Right ventricle myocardium inferior (tissue), 1 donor: ENCODE measurements around the gene TMX3. TPM values are rescaled to one million over a fixed set of nuclear protein-coding genes. Genes with fewer than 3 reads are reported as not detected.
A peak's percentile ranks its signal among the peaks of the same experiment; 100 is the strongest.

Experiments
- ATAC-seq: fragments of 200-7000 bp; cut with Tn5 transposase; one replicate; pipeline ENCODE4 v1.9.1; 2020; ENCODE audit warnings: mild to moderate bottlenecking, moderate library complexity
- DNase-seq: peaks from one replicate; pipeline ENCODE4 v3.0.0; 2021; ENCODE audit errors: missing footprints
- intact Hi-C: fragments of 100-400 bp; cut with DNase I; formaldehyde crosslinking; loops from one replicate; pipeline ENCODE4 v1.11.0; 2022
- long read RNA-seq: library from polyadenylated mRNA; unstranded; transcript quantifications from one replicate; pipeline ENCODE4 v2.0.0, GENCODE V29; 2021
- total RNA-seq: library from RNA; stranded (reverse); fragmentation: NEBNext Ultra II Directional; extraction: Animal tissue kit (Norgen Biotek cat#: 25700); gene quantifications from one replicate; pipeline ENCODE4 v1.2.1, GENCODE V29; 2021
- donor health status: DM: no; HTN: yes; CAD: no; lungs with severe emphysema.

The TMX3 gene
- 24.7 TPM for total RNA-seq
- long read RNA-seq, full-length matches to known transcripts, result 19 of 24 reads
- long read RNA-seq, partial matches to known transcripts, result 0 of 24 reads
- long read RNA-seq, other reads (novel, unspliced or antisense), result 5 of 24 reads

- intact Hi-C loops, result no loop called here
- ATAC-seq (peak; percentile 100), DNase-seq (peak; percentile 97)
These were observed at the start of gene TMX3 for GRCh38 chr18:68714712-68715496. TMX3 (minus strand) TSS chr18:68715108; CDS start chr18:68714981, 127 bp downstream.

GRCh38 chr18:68764016-68764415 is 49.1 kb upstream of the TMX3 start:
- ATAC-seq (no peak), DNase-seq (no peak)
- intact Hi-C loops, result no loop called here

GRCh38 chr18:68763083-68763482 is 48.2 kb upstream of the TMX3 start:
- ATAC-seq (no peak), DNase-seq (no peak)
- intact Hi-C loops, result no loop called here

GRCh38 chr18:68759308-68759707 is 44.4 kb upstream of the TMX3 start:
- ATAC-seq (no peak), DNase-seq (no peak)
- intact Hi-C loops, result no loop called here

- peak; percentile 28 for ATAC-seq
These were observed 42.2 kb upstream of the TMX3 start for GRCh38 chr18:68757126-68757525.

GRCh38 chr18:68742206-68742605 is 27.3 kb upstream of the TMX3 start:
- ATAC-seq, result no peak
- DNase-seq, result no peak
- intact Hi-C loops, result no loop called here

More at GRCh38 chr18:68757126-68757525, 42.2 kb upstream of the TMX3 start:
- intact Hi-C loops, result no loop called here
- DNase-seq, result no peak

- intact Hi-C loops, result no loop called here
- ATAC-seq (no peak), DNase-seq (no peak)
These were observed 26.1 kb upstream of the TMX3 start for GRCh38 chr18:68740966-68741365.

GRCh38 chr18:68739462-68739861 is 24.6 kb upstream of the TMX3 start:
- ATAC-seq, result no peak
- DNase-seq, result no peak
- intact Hi-C loops, result no loop called here

GRCh38 chr18:68738564-68738963 is 23.7 kb upstream of the TMX3 start:
- DNase-seq (no peak), ATAC-seq (no peak)
- intact Hi-C loops, result no loop called here

GRCh38 chr18:68735483-68736343 is 20.8 kb upstream of the TMX3 start:
- intact Hi-C loops, result no loop called here
- DNase-seq, result no peak
- no peak for ATAC-seq

GRCh38 chr18:68734308-68734707 is 19.4 kb upstream of the TMX3 start:
- ATAC-seq (no peak), DNase-seq (no peak)
- intact Hi-C loops, result no loop called here

- intact Hi-C loops, result no loop called here
- ATAC-seq, result no peak
These were observed 18.8 kb upstream of the TMX3 start for GRCh38 chr18:68733707-68734106.

GRCh38 chr18:68728081-68728700 is 13.3 kb upstream of the TMX3 start:
- no peak for DNase-seq
- intact Hi-C loops, result no loop called here
- no peak for ATAC-seq

More at GRCh38 chr18:68733707-68734106, 18.8 kb upstream of the TMX3 start:
- DNase-seq, result no peak

GRCh38 chr18:68727506-68727905 is 12.6 kb upstream of the TMX3 start:
- DNase-seq (no peak), ATAC-seq (no peak)
- intact Hi-C loops, result no loop called here

- intact Hi-C loops, result no loop called here
- ATAC-seq (no peak), DNase-seq (no peak)
These were observed 10.4 kb upstream of the TMX3 start for GRCh38 chr18:68725346-68725745.

GRCh38 chr18:68724021-68724420 is 9.1 kb upstream of the TMX3 start:
- intact Hi-C loops, result no loop called here
- no peak for ATAC-seq
- no peak for DNase-seq

GRCh38 chr18:68723539-68723938 is 8.6 kb upstream of the TMX3 start:
- intact Hi-C loops, result no loop called here
- ATAC-seq, result no peak
- DNase-seq, result no peak

GRCh38 chr18:68722821-68723220 is 7.9 kb upstream of the TMX3 start:
- DNase-seq (no peak), ATAC-seq (no peak)
- intact Hi-C loops, result no loop called here
